Measurements from ENCODE around the gene ACADM. TPM values are rescaled to one million over a fixed set of nuclear protein-coding genes. Genes with fewer than 3 reads are reported as not detected.

Gene ACADM
- total RNA-seq, 2 donors from 2014 or later: 33.4 to 38.1 TPM

Other genes with a start within 250 kb of the ACADM start
- gene SLC44A5, start 113.6 kb upstream of the ACADM start, total RNA-seq: under 1 TPM in 1 of 2 donors, not detected in 1; 0.52 TPM
- gene RABGGTB, start 61.5 kb downstream of the ACADM start, total RNA-seq: 10 to 100 TPM; 49.7 to 49.9 TPM
- under 1 TPM; 0.37 to 0.76 TPM for gene MSH4, start 72.2 kb downstream of the ACADM start, total RNA-seq
- gene ASB17, start 207.7 kb downstream of the ACADM start, total RNA-seq: not detected